BE2C (cell line): ENCODE measurements around the gene LBX1.

Experiments used
- DNase-seq: peaks from one replicate; pipeline ENCODE4 v3.0.0-alpha.2; 2020
- H3K27me3 ChIP-seq: fragments of 250-450 bp; sonication (Bioruptor Pico); 2 replicates; pipeline ENCODE4 v1.5.1; 2020; ENCODE audit warnings: mild to moderate bottlenecking
- H3K36me3 ChIP-seq: fragments of 250-450 bp; sonication (Bioruptor Pico); 2 replicates; pipeline ENCODE4 v1.5.1; 2020; ENCODE audit warnings: mild to moderate bottlenecking
- H3K4me1 ChIP-seq: fragments of 250-450 bp; sonication (Bioruptor Pico); 2 replicates; pipeline ENCODE4 v1.5.1; 2020
- H3K4me3 ChIP-seq: 2 replicates; pipeline ENCODE4 v1.5.1; 2011; ENCODE audit warnings: low read depth, low read length
- H3K9me3 ChIP-seq: fragments of 250-450 bp; sonication (Bioruptor Pico); 2 replicates; pipeline ENCODE4 v1.5.1; 2020
- CTCF ChIP-seq: IDR thresholded peaks from 2 replicates; pipeline ENCODE4 v1.5.1; 2012; ENCODE audit warnings: mild to moderate bottlenecking, low read depth, low read length

Gene LBX1

GRCh38 chr10:101249171-101249581, 19.9 kb upstream of the LBX1 start:
- DNase-seq = no peak

GRCh38 chr10:101246639-101247038, 17.4 kb upstream of the LBX1 start:
- no peak for TF ChIP-seq CTCF
- no peak overlapping the region for H3K4me3 ChIP-seq
- H3K4me1 ChIP-seq = no peaks in the 10 kb centered on the region
- DNase-seq = no peak
- H3K36me3 ChIP-seq = no peaks in the 10 kb centered on the region
- no peaks in the 10 kb centered on the region; the same call in none of the 2 replicates for H3K27me3 ChIP-seq
- no peaks in the 10 kb centered on the region for H3K9me3 ChIP-seq

More at GRCh38 chr10:101249171-101249581, 19.9 kb upstream of the LBX1 start:
- H3K4me3 ChIP-seq = no peak overlapping the region
- TF ChIP-seq CTCF = no peak
- no peaks in the 10 kb centered on the region for H3K9me3 ChIP-seq
- H3K36me3 ChIP-seq = no peaks in the 10 kb centered on the region
- no peaks in the 10 kb centered on the region; the same call in none of the 2 replicates for H3K27me3 ChIP-seq
- H3K4me1 ChIP-seq = no peaks in the 10 kb centered on the region

- TF ChIP-seq CTCF = no peak
- no peak for DNase-seq
- Histone ChIP-seq H3K36me3 (no peaks in the 10 kb centered on the region), H3K4me3 (no peak overlapping the region), H3K4me1 (no peaks in the 10 kb centered on the region), H3K27me3 (no peaks in the 10 kb centered on the region; the same call in none of the 2 replicates), H3K9me3 (no peaks in the 10 kb centered on the region)
Measured at GRCh38 chr10:101244321-101245050, 15.2 kb upstream of the LBX1 start.

GRCh38 chr10:101241840-101242707, 12.8 kb upstream of the LBX1 start:
- TF ChIP-seq CTCF = no peak
- Histone ChIP-seq H3K36me3 (no peaks in the 10 kb centered on the region), H3K9me3 (no peaks in the 10 kb centered on the region), H3K4me1 (no peaks in the 10 kb centered on the region), H3K4me3 (no peak overlapping the region), H3K27me3 (no peaks in the 10 kb centered on the region; the same call in 1 of the 2 replicates)
- no peak for DNase-seq

GRCh38 chr10:101238732-101239105, 9.5 kb upstream of the LBX1 start:
- Histone ChIP-seq H3K36me3 (no peaks in the 10 kb centered on the region), H3K9me3 (no peaks in the 10 kb centered on the region), H3K4me3 (no peak overlapping the region), H3K4me1 (no peaks in the 10 kb centered on the region), H3K27me3 (peaks cover 9% of the 10 kb centered on the region)
- no peak for TF ChIP-seq CTCF
- DNase-seq = no peak
